MCF 10A (cell line): ENCODE data around the gene TRDMT1. TPM values are rescaled to one million over a fixed set of nuclear protein-coding genes. Genes with fewer than 3 reads are reported as not detected.

Source experiments
- BruUV-seq: library from RNA; stranded (reverse); fragments of 400-500 nt; replicated peaks from 2 replicates; lab custom pipeline; 2021; lab: Mats Ljungman, UMichigan
- CTCF ChIA-PET: fragments of 300-600 bp; sonication (Branson Sonifier 250); formaldehyde crosslinking; extraction: SDS; loops from one replicate; lab custom pipeline; 2021; ENCODE audit warnings: antibody characterized with exemption, inconsistent platforms; lab: Yijun Ruan, JAX
- POLR2A ChIA-PET: fragments of 300-600, 350-650 bp; sonication (Branson Sonifier 250); formaldehyde crosslinking; extraction: SDS; loops from one replicate; lab custom pipeline; 2020; ENCODE audit warnings: antibody characterized with exemption, inconsistent platforms; lab: Yijun Ruan, JAX
- DNase-seq: peaks from one replicate; pipeline ENCODE4 v3.0.0-alpha.2; 2018; ENCODE audit not compliant: unreplicated experiment
- H3K27ac Mint-ChIP-seq: one replicate; pipeline ENCODE4 v1.8.0; 2022; ENCODE audit warnings: mild to moderate bottlenecking, low read depth, mixed read lengths; ENCODE audit not compliant: unreplicated experiment
- H3K27me3 Mint-ChIP-seq: one replicate; pipeline ENCODE4 v1.8.0; 2022; ENCODE audit warnings: mixed read lengths; ENCODE audit not compliant: insufficient read depth, unreplicated experiment
- H3K36me3 Mint-ChIP-seq: one replicate; pipeline ENCODE4 v1.8.0; 2022; ENCODE audit warnings: mild to moderate bottlenecking, moderate library complexity, mixed read lengths; ENCODE audit not compliant: insufficient read depth, unreplicated experiment
- H3K4me1 Mint-ChIP-seq: one replicate; pipeline ENCODE4 v1.8.0; 2022; ENCODE audit warnings: mixed read lengths; ENCODE audit not compliant: insufficient read depth, unreplicated experiment
- H3K4me3 Mint-ChIP-seq: one replicate; pipeline ENCODE4 v1.8.0; 2022; ENCODE audit warnings: mild to moderate bottlenecking, moderate library complexity, mixed read lengths; ENCODE audit not compliant: unreplicated experiment
- H3K9me3 Mint-ChIP-seq: one replicate; pipeline ENCODE4 v1.8.0; 2022; ENCODE audit warnings: mixed read lengths; ENCODE audit not compliant: unreplicated experiment
- intact Hi-C: fragments of 100-400 bp; cut with micrococcal nuclease; formaldehyde crosslinking; loops from 2 replicates; pipeline ENCODE4 v1.14.1; 2022
- total RNA-seq: library from RNA; stranded (reverse); gene quantifications from 2 replicates; pipeline ENCODE4 v1.2.3, GENCODE V29; 2022
- TF ChIP-seq, protein P1 (sequence below): fragments of 200-600 bp; IDR thresholded peaks from one replicate; pipeline ENCODE4 v1.8.0; 2022; ENCODE audit warnings: antibody characterized with exemption, mild to moderate bottlenecking; ENCODE audit not compliant: unreplicated experiment

Gene TRDMT1
- total RNA-seq, 1 experiment from 2014 or later: 8.7 TPM

DNA sequence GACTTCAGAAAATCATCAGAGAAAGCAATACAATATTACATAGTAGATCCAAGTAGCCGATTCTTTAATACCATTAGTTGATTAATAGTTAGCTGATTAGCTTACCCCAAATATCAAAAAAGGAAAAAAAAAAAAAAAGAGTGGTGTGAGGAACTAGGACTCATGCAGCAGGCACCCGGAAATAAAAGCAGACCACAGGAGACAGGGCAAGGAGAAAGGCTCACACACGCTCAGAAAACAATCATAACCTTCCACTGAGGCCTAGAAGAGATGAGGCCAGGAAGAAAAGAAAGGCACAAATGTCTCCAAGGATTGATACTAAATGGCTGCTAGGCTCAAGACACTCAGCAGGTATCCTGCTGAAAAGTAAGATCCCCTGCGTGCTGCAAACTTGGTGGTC, 25.9 kb downstream of the TRDMT1 start:
- no TSS peak for BruUV-seq
- intact Hi-C loops: no loop called here

DNA sequence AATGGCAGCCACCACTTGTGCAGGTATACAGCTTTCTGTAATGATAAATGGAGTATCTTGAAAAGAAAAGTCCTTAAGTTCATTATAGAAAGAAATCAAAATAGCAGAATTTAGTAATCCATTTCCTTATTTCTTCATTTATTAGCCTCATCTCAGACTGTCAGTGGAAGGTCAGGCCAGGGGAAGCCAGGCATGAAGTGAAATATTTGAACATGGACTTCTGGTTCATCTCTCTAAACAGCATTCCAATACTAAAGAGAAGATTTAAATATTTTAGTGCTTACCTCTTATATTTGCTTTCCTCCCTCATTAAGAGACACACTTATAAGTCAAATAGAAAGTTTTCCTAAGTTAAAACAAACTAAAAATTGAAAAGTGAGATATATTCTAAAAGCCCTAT, 26.8 kb downstream of the TRDMT1 start:
- Mint-ChIP-seq H3K9me3 (no peaks in the 10 kb centered on the region), H3K36me3 (peaks cover 3% of the 10 kb centered on the region), H3K4me1 (peaks cover 6% of the 10 kb centered on the region), H3K4me3 (no peak overlapping the region), H3K27ac (no peak overlapping the region), H3K27me3 (no peaks in the 10 kb centered on the region)
- ChIA-PET POLR2A (interaction anchor here (1.1 kb wide), 1 partner anchor 112 kb away, joined by 3 read pairs; no protein-coding TSS in a partner anchor), CTCF (interaction anchor here (0.6 to 1.0 kb wide), 3 partner anchors 8 to 346 kb away, joined by 3 read pairs; no protein-coding TSS in a partner anchor)
- DNase-seq: no peak
- intact Hi-C loops: no loop called here
- no TSS peak for BruUV-seq
- TF ChIP-seq, protein P1, sequence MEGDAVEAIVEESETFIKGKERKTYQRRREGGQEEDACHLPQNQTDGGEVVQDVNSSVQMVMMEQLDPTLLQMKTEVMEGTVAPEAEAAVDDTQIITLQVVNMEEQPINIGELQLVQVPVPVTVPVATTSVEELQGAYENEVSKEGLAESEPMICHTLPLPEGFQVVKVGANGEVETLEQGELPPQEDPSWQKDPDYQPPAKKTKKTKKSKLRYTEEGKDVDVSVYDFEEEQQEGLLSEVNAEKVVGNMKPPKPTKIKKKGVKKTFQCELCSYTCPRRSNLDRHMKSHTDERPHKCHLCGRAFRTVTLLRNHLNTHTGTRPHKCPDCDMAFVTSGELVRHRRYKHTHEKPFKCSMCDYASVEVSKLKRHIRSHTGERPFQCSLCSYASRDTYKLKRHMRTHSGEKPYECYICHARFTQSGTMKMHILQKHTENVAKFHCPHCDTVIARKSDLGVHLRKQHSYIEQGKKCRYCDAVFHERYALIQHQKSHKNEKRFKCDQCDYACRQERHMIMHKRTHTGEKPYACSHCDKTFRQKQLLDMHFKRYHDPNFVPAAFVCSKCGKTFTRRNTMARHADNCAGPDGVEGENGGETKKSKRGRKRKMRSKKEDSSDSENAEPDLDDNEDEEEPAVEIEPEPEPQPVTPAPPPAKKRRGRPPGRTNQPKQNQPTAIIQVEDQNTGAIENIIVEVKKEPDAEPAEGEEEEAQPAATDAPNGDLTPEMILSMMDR: no peak

More for the DNA sequence above, 25.9 kb downstream of the TRDMT1 start:
- Mint-ChIP-seq H3K27me3 (no peaks in the 10 kb centered on the region), H3K36me3 (peaks cover 7% of the 10 kb centered on the region), H3K4me1 (peaks cover 6% of the 10 kb centered on the region), H3K4me3 (no peak overlapping the region), H3K9me3 (no peaks in the 10 kb centered on the region), H3K27ac (no peak overlapping the region)
- ChIA-PET POLR2A (interaction anchor here (1.1 kb wide), 1 partner anchor 113 kb away, joined by 3 read pairs; no protein-coding TSS in a partner anchor), CTCF (interaction anchor here (0.5 to 1.0 kb wide), 3 partner anchors 9 to 1998 kb away, joined by 3 read pairs; no protein-coding TSS in a partner anchor)
- no peak for DNase-seq
- TF ChIP-seq, protein P1: no peak

DNA sequence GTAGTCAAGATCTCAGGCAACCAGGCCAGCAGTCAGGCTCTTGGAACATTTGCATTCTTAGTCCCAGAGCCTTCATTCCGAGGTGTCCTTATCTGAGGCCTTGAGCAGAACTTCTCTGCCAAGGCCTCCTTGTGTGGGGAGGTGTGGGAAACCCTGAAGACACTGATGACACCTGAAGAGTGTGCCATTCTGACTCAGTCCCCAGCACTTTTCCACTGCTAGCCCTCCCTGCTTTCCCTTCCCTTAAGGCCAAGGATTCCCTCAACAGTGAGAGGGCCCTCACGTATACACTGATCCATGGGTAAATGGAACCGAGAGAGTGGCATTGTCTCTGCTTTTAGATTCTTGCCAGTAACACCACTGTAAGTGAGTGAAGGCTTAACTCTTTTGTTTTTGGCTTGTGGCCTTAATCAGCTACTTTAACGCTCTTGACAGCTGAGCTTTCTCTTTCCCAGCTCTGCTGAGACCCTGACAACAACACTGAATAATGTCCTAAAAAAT, 30.3 kb downstream of the TRDMT1 start:
- ChIA-PET POLR2A (no interaction called here), CTCF (interaction anchor here (0.7 to 0.9 kb wide), 2 partner anchors 152 to 1312 kb away, joined by 3 to 4 read pairs; no protein-coding TSS in a partner anchor)
- intact Hi-C loops: no loop called here

DNA sequence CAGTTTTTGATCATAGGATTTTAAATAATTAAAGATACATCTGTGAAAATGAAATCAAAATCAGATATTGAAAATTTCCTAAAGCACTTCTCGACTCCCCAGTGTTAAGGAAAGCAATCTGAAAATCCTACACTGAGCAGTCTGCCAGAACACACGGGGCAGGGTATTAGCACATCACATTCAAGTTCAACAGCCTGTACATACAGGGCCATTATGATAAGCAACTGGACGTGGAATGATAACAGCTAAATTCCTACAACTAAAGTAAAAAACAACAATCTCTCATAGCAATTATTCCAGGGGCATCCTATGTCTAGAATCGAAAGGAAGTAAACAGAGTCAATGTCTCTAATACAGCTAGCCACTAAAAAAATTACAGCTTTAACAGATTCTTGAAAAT, 31.7 kb downstream of the TRDMT1 start:
- Mint-ChIP-seq H3K4me1 (no peaks in the 10 kb centered on the region), H3K9me3 (no peaks in the 10 kb centered on the region), H3K4me3 (no peak overlapping the region), H3K36me3 (no peaks in the 10 kb centered on the region), H3K27me3 (no peaks in the 10 kb centered on the region), H3K27ac (no peak overlapping the region)
- DNase-seq: no peak
- TF ChIP-seq, protein P1: no peak
- no TSS peak for BruUV-seq
- ChIA-PET POLR2A (no interaction called here), CTCF (no interaction called here)
- intact Hi-C loops: no loop called here

More for the DNA sequence above, 30.3 kb downstream of the TRDMT1 start:
- Mint-ChIP-seq H3K27ac (no peak overlapping the region), H3K4me3 (no peak overlapping the region), H3K9me3 (no peaks in the 10 kb centered on the region), H3K36me3 (no peaks in the 10 kb centered on the region), H3K4me1 (no peaks in the 10 kb centered on the region), H3K27me3 (no peaks in the 10 kb centered on the region)
- no TSS peak for BruUV-seq
- TF ChIP-seq, protein P1: no peak
- DNase-seq: no peak
